ENCODE results near the gene KANK2. TPM values are rescaled to one million over a fixed set of nuclear protein-coding genes. Genes with fewer than 3 reads are reported as not detected.

The KANK2 gene
- total and polyA plus RNA-seq, 10 of the 15 experiments (the other 5 are each of a cell fraction or from before 2014, with no cell fraction given), result 4.9 to 33.0 (median 21.0) TPM

GRCh38 chr19:11179716-11180297, 17.5 kb downstream of the KANK2 start (continued):
- TF ChIP-seq BCL11A (IDR thresholded peaks at IDR 0.05; ENCODE audit: low read depth, low read length) (peak; percentile 70; the same call in 1 of the 2 replicates), NRF1 (conservative IDR thresholded peaks at IDR 0.05; ENCODE audit: low read depth, low read length) (no peak), NFYB (IDR thresholded peaks at IDR 0.05; ENCODE audit: insufficient read depth, low read depth, low read length) (no peak), HDAC2 (IDR thresholded peaks at IDR 0.05) (no peak), BACH1 (IDR thresholded peaks at IDR 0.05; ENCODE audit: borderline replicate concordance) (peak; percentile 44; the same call in 1 of the 2 replicates), SUPT20H (IDR thresholded peaks at IDR 0.05; ENCODE audit: borderline replicate concordance, control insufficient read depth, low read depth, low read length) (no peak), RB1 (IDR thresholded peaks at IDR 0.05; ENCODE audit: borderline replicate concordance) (0 out of 2 replicates have a peak, but pooled peaks have one; percentile 66), CEBPB (IDR thresholded peaks at IDR 0.05; ENCODE audit: borderline replicate concordance in 1 of 2, low read depth in 2 of 2, low read length in 2 of 2) (no peak), CREM (IDR thresholded peaks at IDR 0.05; ENCODE audit: low read depth) (no peak; the same call in 1 of the 2 replicates), ASH2L (IDR thresholded peaks at IDR 0.05; ENCODE audit: borderline replicate concordance, low read depth) (no peak), NBN (IDR thresholded peaks at IDR 0.05) (peak; percentile 63; the same call in 1 of the 2 replicates), NR2C1 (IDR thresholded peaks at IDR 0.05) (peak; percentile 36), RFX5 (IDR thresholded peaks at IDR 0.05; ENCODE audit: low read depth, low read length) (no peak), E2F8 (IDR thresholded peaks at IDR 0.05; ENCODE audit: low read depth, partially characterized antibody) (no peak), TCF12 (IDR thresholded peaks at IDR 0.05; ENCODE audit: low read depth, low read length) (no peak), RAD51 (IDR thresholded peaks at IDR 0.05) (no peak), PAX8 (IDR thresholded peaks at IDR 0.05) (no peak), KAT2A (conservative IDR thresholded peaks at IDR 0.05; ENCODE audit: control insufficient read depth, low read depth, low read length) (no peak), MXI1 (IDR thresholded peaks at IDR 0.05; ENCODE audit: low read depth, low read length) (no peak; the same call in 1 of the 2 replicates), IRF4 (IDR thresholded peaks at IDR 0.05; ENCODE audit: low read depth, low read length) (no peak)
- TF ChIP-seq, protein P1, sequence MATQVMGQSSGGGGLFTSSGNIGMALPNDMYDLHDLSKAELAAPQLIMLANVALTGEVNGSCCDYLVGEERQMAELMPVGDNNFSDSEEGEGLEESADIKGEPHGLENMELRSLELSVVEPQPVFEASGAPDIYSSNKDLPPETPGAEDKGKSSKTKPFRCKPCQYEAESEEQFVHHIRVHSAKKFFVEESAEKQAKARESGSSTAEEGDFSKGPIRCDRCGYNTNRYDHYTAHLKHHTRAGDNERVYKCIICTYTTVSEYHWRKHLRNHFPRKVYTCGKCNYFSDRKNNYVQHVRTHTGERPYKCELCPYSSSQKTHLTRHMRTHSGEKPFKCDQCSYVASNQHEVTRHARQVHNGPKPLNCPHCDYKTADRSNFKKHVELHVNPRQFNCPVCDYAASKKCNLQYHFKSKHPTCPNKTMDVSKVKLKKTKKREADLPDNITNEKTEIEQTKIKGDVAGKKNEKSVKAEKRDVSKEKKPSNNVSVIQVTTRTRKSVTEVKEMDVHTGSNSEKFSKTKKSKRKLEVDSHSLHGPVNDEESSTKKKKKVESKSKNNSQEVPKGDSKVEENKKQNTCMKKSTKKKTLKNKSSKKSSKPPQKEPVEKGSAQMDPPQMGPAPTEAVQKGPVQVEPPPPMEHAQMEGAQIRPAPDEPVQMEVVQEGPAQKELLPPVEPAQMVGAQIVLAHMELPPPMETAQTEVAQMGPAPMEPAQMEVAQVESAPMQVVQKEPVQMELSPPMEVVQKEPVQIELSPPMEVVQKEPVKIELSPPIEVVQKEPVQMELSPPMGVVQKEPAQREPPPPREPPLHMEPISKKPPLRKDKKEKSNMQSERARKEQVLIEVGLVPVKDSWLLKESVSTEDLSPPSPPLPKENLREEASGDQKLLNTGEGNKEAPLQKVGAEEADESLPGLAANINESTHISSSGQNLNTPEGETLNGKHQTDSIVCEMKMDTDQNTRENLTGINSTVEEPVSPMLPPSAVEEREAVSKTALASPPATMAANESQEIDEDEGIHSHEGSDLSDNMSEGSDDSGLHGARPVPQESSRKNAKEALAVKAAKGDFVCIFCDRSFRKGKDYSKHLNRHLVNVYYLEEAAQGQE (IDR thresholded peaks at IDR 0.05; ENCODE audit: low read depth, low read length), result no peak
- TF ChIP-seq, protein P2, sequence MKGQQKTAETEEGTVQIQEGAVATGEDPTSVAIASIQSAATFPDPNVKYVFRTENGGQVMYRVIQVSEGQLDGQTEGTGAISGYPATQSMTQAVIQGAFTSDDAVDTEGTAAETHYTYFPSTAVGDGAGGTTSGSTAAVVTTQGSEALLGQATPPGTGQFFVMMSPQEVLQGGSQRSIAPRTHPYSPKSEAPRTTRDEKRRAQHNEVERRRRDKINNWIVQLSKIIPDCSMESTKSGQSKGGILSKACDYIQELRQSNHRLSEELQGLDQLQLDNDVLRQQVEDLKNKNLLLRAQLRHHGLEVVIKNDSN (IDR thresholded peaks at IDR 0.05; ENCODE audit: borderline replicate concordance, extremely low read length, insufficient read depth, low read depth, low read length), result no peak

Data from GM12878 (cell line).